Measurements from ENCODE around the gene CDHR2.
"Not testable (repeated sequence)": the region's sequence is repeated elsewhere in the genome, so short reads cannot be mapped to it uniquely, and the experiment has no call there.

CDHR2 gene

GRCh38 chr5:176570044-176570443 lies 20.9 kb downstream of the CDHR2 start:
- no peak for DNase-seq (ENCODE audit: low spot score)

DNA sequence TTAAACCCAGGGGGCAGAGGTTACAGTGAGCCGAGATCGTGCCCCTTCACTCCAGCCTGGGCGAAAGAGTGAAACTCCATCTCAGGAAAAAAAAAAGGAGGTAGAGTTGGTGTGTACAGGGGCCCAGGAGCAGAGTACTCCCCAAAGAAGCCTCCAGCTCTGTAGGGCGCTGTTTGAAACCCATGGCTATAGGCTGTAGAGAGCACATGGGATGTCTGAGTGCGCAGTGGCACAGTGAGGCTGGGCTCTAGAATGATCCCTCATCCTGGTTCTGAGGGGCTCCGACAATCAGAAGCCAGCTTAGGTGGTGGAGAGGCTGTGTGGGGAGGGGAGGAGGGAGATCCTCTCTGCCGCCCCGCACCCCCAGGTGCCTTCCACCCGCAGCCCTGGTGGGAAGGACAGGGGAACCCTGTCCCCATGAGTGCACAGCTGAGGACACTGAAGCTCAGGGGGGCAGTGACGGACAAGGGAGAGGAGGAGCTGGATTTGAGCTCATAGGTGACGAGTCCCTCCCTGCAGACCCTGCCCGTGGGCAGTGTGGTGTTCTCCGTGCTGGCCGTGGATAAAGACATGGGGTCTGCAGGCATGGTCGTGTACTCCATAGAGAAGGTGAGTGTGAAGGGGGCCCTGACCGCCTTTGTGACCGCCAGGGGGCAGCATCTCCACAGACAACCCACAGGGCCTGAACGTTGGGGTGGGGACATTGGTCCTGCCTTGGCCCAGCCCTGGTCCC lies 24.6 kb downstream of the CDHR2 start:
- DNase-seq (ENCODE audit: low spot score), result peak; percentile 88

- no peak for DNase-seq (ENCODE audit: low spot score)
Observed at GRCh38 chr5:176574297-176574591, 25.1 kb downstream of the CDHR2 start.

GRCh38 chr5:176575066-176575465 lies 25.9 kb downstream of the CDHR2 start:
- DNase-seq (ENCODE audit: low spot score), result no peak

- DNase-seq (ENCODE audit: low spot score), result no peak
Observed at GRCh38 chr5:176575488-176576422, 26.6 kb downstream of the CDHR2 start.

- DNase-seq (ENCODE audit: low spot score), result no peak
Observed at GRCh38 chr5:176577312-176578176, 28.4 kb downstream of the CDHR2 start.

GRCh38 chr5:176578391-176578808 lies 29.3 kb downstream of the CDHR2 start:
- peak; percentile 67 for DNase-seq (ENCODE audit: low spot score)

DNA sequence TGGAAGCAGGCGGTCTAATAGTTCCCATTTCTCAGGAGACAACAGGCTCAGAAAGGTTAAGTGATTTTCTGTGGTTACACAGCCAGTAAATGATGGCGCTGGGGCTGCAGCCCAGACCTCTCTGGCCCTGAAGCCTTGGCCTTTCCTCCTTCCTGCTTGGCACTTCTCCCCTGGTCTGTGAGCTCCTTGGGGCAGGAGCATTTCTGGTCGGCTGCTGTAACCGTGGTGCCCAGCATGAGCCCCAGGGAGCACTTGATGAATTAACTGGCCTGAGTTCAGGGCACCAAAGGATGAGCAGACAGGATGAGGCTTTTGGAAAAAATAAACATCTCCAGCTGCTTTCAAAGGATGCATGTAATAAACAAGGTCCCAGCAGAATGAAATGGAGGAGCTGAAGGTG lies 30.2 kb downstream of the CDHR2 start:
- DNase-seq (ENCODE audit: low spot score), result no peak

- DNase-seq (ENCODE audit: low spot score), result no peak
Observed at GRCh38 chr5:176581361-176581760, 32.2 kb downstream of the CDHR2 start.

DNA sequence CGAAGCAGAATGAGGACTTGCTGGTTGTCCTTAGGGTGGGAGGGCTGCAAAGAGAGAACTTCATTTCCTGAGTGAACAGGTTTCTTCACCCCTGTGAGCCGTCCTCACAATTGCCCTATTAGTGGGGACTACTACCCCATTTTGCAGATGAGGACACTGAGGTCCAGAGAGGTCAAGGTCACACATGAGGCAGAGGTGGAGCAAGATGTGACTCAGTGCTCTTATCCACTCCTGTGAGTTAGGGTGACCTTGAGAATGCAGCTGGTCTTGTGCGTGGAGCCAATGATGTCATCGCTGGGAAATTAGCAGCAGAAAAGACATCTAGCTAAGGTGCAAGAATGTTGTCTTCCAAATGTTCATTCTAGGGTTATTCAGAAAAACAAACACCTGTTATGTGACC lies 33.9 kb downstream of the CDHR2 start:
- no peak for DNase-seq (ENCODE audit: low spot score)

DNA sequence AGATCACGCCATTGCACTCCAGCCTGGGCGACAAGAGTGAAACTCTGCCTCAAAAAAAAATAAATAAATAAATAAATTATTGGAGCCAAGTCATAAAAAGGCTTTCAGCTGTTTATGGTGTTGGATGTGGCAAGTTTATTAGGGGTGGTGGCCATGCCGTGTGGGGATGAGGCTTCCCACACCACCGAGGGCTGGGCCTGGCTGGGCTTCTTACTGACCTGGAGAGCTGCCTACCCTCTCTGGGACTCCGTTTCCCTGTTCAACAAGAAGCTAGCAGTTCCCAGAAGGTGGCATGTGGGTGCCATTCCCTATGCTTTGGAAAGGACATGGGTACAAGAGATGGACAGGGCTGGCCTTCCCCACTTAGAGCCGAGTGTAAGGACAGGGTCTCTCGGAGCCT lies 38.3 kb downstream of the CDHR2 start:
- no peak for DNase-seq (ENCODE audit: low spot score)

GRCh38 chr5:176588297-176588696 lies 39.2 kb downstream of the CDHR2 start:
- no peak for DNase-seq (ENCODE audit: low spot score)

DNA sequence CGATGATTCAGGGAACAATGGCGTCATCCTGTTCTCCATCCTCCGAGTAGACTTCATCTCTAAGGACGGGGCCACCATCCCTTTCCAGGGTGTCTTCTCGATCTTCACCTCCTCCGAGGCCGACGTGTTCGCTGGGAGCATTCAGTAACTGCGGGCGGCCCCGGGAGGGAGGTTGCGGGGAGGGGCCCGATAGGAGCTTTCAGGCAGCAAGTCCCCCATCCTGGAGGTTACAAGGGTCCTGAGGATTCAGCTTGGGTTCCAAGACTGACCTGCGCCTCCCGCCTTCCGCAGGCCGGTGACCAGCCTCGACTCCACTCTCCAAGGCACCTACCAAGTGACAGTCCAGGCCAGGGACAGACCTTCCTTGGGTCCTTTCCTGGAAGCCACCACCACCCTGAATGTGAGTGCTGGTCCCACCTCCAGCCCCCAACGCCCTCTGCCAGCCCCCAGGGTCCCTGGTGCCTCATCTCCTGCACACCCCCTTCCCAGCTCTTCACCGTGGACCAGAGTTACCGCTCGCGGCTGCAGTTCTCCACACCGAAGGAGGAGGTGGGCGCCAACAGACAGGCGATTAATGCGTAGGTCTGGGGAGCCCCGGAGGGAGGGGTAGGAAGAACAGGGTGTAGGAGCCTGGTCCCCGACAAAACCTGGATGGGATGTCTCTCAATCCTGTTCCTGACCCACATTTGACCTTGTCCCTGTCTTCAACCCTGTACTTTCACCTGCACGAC lies 40.1 kb downstream of the CDHR2 start:
- DNase-seq (ENCODE audit: low spot score), result no peak

GRCh38 chr5:176590035-176590717 lies 41.0 kb downstream of the CDHR2 start:
- no peak for DNase-seq (ENCODE audit: low spot score)

GRCh38 chr5:176591667-176592066 lies 42.5 kb downstream of the CDHR2 start:
- not testable (repeated sequence) for DNase-seq (ENCODE audit: low spot score)

- DNase-seq (ENCODE audit: low spot score), result no peak
Observed at GRCh38 chr5:176592573-176592972, 43.4 kb downstream of the CDHR2 start.

- DNase-seq (ENCODE audit: low spot score), result no peak
Observed at GRCh38 chr5:176593273-176593869, 44.2 kb downstream of the CDHR2 start.

DNA sequence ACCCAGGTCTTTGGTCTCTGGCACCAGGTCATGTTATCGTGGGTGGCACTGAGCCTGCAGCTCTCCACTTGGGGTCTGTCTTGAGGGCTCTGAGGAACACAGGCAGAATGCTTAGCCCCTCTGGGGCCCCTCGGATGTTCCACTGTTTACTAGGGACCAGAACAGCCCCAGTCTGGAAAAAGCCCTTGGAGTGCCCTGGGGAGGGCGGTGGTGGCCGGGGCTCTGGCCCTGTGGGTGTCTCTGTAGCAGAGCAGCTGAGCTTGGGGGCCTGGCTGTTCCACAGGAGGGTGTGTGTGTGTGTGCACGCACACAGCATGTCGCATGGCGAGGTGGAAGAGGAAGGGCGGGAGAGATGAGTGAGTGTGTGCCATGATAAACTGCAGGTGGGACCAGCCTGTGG lies 45.4 kb downstream of the CDHR2 start:
- no peak for DNase-seq (ENCODE audit: low spot score)

- DNase-seq (ENCODE audit: low spot score), result no peak
Observed at GRCh38 chr5:176595386-176595943, 46.3 kb downstream of the CDHR2 start.

DNA sequence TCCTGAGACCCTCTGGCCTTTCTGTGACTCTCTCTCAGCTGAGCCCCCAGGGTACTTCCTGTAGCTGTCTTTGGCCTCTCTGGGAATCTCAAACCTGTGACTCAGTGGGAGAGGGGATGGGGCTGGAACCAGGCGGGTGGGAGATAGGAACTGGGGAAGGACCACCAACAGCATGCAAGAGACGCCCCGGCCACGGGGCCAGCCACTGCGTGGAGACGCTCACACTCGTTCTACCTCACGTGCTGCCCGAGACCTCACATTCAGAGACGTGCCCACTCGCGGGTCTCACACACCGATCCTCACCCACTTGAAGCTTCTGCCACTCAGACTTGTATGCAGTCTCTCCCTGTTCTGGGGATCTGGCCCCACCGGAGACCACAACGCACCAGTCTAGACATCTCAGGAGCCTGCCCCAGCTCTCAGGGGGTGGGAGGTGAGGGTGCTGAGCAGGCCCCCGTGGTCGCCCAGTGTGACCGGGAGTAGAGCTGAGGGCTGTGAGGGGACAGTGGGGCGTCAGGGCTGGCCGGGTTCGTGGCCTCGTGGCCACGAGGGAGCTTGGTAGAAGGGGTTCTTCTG lies 47.0 kb downstream of the CDHR2 start:
- no peak for DNase-seq (ENCODE audit: low spot score)
